SK-N-DZ (cell line): Measurements from ENCODE around the gene GALE.
A peak's percentile ranks its signal among the peaks of the same experiment; 100 is the strongest.
"Not testable (repeated sequence)": the region's sequence is repeated elsewhere in the genome, so short reads cannot be mapped to it uniquely, and the experiment has no call there.

ENCODE experiments used
- DNase-seq: peaks from one replicate; pipeline ENCODE4 v3.0.0-alpha.2; 2015; ENCODE audit warnings: low spot score

GALE gene

DNA sequence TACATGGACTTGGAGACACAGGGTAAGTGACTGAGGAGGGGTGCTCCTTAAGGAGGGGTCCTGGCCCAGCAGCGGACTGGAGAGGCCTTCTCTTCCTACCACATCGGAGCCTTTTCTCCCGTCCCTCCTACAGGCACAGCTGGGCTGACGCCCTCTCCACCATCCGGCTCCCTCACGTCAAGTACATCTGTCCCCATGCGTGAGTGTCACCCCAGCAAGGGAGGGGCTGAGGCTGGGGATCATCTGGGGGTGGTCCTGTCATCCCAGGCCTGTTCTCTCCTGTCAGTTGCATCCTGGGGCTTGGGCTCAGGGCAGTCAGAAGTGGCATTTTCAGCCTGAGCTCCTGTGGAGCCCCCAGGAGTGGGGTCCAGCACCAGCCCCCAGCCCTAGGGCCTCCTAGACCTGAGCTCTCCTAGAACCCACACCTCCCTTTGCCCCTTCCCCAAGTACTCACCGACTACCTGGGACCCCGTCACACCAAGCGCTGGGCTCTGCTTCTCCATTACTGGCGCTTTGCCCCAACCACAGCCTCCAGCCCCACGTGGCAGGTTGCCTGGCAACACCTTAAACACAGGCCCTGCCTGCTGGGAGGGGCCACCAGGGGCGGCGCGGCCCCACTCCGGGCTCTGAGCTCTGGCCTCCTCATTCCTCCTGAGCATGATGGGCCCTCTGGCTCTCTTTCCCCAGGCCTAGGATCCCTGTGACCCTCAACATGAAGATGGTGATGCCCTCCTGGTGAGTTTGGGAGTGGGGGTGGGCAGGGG is 7.4 kb downstream of the GALE start:
- DNase-seq, result no peak

DNA sequence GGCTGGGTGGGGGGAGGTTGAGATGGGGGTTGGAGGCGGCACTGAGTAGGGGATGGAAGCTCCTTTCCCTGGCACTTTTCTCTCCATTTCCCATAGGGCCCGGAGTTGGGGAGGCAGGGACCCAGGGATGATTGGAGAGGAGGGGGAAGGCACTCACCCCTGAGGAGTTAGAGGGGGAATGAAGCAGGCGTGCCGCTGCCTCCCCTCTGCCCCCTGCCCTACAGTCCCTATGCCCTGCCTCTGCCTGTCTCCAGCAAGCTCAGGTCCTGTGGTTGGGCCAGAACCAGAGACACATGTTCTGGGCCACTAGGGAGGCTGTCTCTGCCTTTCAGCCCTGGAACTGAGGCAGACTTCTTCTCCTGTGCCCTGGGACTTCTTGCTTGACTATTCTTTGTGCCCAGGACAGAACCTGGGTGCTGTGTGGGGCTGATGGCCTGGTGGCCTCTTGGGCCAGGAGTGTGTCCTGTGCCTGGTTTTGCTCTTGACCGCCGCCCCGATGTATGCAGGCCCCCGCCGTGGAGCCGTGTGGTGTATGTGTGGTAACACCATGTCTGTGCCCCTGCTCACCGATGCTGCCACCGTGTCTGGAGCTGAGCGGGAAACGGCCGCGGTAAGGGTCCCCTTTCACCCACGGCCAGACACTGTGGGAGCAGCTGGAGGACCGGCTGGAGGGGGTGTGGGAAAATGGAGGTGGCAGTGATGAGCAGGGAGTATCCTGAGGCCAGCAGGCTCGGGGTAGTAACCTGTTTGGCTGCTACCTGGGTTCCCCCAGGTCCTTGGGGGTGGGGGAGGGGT is 8.2 kb downstream of the GALE start:
- no peak for DNase-seq

DNA sequence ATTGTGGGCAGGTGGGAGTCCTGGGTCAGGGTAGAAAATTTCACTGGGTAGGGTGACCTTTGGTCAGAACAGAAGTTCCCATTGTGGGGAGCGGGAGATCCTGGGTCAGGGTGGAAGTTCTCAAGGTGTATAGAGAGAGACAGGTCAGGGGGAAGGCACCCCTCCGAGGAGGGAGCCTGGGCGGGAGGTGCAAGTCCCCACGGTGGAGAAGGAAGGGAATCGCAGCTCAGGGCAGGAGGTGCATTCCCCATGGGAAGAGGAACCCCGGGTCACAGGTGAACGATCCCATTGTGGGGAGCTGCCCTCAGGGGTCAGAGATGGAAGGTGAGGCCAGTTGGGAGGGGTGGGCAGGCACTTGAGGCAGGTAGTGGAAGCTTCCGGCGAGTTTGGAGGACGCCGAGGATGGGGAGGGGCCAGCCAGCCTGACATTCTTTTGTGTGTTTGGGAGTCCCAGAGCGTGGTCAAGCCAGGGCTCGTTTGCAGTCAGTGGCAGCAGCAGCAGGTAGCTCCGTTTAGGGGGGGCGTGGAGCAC is 9.0 kb downstream of the GALE start:
- no peak for DNase-seq

DNA sequence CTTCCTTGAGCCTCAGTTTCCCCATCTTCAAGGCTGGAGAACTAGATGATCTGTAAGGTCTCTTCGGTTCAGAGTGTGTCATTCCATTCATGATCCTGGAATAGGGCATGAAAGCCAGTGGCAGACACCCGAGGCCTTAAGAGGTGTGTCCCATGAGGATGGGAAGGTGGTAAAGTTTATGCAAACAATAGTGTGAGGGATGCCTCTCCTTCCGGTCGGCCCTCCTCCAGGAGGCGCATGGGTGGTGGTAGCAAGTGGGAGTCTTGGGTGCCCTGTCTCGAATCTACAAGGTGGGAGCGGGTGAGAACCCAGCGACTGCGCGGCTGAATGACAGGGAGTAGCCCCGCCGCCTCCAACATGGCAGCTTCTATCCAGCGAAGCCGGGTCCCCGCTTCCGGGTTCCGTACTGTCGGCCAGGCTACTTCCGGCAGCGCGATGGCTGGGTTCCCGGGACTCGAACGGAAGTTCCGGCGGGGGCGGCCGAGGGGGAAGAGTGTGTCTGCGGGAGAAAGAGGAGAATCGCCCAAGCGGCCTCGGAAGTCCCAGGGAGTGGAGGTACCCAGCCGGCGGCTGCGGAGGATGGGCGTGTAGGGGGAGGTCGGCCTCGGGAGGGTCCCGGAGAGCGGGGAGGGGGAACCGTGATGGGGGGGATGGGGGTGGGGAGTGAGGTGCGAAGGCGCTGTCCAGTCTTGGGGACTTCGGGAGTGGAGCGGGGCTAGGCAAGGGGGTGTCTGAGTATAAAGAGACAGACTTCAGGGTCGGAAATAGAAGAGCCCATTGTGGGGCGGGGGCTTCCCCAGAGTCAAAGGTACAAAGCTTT is 9.6 kb downstream of the GALE start, which contains the start of gene LYPLA2:
LYPLA2 (plus strand) TSS at position 450 of the 820 bp plus-strand sequence. CDS start 1,538 bp downstream, outside the sequence.
- DNase-seq, result peak; percentile 84

DNA sequence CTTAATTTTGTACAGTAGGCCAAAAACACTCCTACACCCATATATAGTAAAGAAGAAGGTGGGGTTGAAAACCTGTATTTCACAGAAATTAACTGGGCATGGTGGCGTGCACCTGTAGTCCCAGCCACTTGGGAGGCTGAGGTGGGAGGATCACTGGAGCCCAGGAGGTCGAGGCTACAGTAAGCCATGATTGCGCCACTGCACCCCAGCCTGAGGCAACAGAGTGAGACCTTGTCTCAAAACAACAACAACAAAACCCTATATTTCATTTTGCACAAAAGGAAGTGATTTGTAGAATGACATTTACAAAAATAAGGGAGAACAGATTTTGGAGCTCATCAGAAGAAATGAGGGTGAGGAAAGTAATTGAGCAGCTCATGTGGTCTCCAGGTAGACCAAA is 11.9 kb downstream of the GALE start:
- no peak for DNase-seq

DNA sequence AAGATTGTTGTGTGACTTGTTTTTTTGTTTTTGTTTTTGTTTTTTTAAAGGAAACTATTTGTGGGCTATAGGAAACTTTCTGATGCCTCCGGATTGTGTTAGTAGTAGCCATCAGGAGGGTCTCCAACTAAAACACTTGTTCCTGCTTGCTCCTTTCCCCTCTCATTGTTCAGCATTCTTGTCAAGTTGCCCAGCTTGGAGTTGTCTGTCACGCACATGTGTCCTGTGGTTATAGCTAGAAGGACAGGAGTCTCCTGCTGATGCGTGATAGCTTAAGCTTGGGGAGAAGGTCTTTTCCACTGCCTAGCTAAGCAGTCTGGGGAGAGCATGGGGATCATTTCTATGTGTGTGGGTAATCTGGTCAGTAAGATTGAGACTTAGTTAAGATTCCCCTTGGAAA is 12.9 kb downstream of the GALE start:
- no peak for DNase-seq

DNA sequence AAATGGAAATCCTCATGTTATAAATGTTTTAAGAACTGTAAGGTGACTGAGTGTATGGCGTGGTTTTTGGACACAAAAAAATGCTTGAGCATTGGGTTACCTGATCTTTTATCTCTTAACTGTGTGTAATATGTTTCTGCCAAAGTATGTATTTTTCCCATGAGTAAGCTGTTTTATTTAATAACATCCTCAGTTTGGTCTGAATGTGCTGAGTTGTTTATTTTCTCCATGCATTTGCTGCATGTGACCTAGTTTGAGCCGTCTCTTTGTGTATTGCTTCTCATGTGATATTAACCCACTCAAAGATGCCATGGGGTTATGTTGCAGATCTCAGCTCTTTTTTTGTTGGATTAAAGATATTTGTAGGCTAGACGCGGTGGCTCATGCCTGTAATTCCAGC is 15.7 kb downstream of the GALE start:
- no peak for DNase-seq

DNA sequence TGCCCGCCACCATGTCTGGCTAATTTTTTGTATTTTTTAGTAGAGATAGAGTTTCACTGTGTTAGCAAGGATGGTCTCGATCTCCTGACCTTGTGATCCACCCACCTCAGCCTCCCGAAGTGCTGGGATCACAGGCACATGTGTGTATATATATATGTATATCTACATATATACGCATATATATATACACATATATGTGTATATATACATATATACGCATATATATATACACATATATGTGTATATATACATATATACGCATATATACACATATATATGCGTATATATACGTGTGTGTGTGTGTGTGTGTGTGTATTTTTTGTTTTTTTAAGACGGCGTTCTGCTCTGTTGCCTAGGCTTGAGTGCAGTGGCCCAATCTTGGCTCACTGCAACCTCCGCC is 17.4 kb downstream of the GALE start:
- DNase-seq, result not testable (repeated sequence)

DNA sequence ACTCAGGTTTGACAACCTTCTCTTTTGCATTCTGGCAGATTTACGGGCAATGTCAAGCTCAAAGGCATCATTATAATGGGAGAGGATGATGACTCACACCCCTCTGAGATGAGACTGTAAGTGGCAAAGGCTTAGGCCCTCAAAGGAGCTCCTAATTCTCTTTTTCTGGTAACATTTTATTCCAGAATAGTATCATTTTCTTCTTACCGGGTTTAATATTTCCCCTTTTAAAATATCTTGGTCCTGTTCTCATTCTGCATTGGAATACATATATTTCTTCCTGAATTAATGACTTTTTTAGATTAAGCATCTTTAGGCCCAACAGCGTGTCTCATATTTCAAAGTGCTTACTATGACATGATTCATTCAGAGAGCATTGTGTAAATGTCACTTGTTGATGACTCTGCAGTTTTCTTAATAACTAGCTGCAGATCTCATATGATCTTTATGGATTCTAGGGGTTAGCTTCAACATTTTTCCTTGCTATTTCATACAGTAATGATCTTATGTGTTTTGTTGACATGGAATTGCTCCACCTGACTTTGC is 20.7 kb downstream of the GALE start:
- no peak for DNase-seq

DNA sequence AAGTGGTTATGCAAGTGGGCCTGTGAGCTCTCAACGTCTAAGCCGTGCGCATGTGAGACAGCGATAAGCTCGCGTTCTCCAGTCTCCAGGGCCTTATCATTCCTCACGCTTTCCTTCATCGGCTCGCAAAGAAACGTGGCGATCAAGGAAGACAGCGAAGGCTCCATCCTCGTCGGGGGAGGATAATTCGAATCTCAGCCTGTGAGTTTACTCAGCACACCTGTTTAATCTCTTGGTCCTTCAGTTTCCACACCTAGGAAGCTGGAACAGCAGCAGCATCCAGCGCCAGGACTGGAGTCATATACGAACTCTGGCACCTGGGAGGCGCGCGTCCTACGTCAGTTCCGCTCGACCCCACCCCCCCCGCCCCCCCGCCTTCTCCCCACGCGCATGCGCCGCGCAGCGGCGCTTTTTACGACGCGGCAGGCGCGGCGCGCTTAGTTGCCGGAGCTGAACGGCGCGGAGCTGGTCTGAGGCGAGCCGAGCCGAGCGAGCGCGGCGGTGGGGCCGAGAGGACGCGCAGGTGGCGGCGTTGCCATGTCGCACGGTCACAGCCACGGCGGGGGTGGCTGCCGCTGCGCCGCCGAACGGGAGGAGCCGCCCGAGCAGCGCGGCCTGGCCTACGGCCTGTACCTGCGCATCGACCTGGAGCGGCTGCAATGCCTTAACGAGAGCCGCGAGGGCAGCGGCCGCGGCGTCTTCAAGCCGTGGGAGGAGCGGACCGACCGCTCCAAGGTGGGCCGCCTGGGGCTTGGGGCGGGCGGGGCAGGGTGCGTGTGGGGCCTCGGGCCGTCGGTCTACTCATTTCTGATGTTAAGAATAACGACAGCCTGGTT is 22.4 kb downstream of the GALE start, which contains the start of gene PITHD1:
PITHD1 (plus strand) TSS at position 440 of the 836 bp plus-strand sequence; CDS start at position 538, 98 bp downstream.
- DNase-seq, result peak; percentile 85

DNA sequence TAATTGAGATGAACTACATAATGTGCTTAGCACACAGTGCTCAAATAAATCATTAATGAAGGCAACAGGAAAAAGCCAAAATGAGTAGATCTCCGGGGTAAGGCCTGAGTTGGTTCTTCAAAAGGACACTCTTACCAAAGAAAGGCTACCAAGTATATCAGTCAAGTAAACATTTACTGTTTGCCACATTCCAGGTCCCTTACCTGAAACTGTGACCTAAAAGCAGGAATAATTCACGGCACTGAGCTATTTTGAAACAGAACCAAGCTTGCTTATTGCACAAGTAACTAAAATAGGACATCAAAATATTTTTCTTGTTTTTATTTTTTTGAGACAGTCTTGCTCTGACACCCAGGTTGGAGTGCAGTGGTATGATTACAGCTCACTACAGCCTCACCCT is 24.3 kb downstream of the GALE start:
- DNase-seq, result no peak

DNA sequence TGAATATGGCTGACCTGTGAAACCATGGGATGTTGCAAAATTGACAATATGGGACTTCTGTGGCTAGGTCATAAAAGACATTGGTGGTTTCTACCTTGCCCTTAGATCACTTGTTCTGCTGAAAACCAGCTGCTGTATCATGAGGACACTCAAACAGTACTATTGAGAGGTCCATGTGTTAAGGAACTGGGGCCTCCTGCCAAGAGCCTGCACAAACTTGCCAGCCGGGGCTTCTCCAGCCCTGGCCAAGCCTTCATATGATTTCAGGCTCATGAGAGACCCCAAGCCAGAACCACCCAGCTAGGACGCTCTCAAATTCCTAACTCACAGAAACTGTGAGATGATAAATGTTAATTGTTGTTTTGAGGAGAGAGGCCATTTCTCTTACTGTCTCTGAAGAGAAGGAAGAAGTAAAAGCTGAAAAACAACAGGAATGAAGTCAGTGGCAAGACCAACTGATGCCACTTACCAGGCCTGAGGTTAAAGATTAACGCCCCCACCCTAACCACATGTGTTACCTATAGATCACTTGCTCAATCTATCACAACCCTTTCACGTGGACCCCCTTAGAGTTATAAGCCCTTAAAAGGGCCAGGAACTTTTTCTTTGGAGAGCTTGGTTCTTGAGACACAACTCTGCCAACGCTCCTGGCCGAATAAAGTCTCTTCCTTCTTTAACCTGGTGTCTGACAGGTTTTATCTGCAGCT is 26.2 kb downstream of the GALE start:
- no peak for DNase-seq

DNA sequence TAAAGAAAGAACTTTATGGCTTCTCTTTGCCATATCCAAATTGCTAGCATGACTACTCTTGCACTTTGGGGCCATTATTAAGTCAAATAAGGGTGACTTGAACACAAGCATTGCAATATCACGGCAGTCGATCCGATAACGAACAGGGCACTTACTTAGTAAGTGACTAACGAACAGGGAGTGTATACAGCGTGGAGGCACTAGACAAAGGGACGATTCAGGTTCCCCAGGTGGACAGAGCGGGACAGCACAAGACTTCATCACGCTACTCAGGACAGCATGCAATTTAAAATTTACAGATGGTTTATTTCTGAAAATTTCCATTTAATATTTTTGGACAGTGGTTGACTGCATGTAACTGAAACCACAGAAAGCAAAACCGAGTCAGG is 27.7 kb downstream of the GALE start:
- DNase-seq, result no peak

DNA sequence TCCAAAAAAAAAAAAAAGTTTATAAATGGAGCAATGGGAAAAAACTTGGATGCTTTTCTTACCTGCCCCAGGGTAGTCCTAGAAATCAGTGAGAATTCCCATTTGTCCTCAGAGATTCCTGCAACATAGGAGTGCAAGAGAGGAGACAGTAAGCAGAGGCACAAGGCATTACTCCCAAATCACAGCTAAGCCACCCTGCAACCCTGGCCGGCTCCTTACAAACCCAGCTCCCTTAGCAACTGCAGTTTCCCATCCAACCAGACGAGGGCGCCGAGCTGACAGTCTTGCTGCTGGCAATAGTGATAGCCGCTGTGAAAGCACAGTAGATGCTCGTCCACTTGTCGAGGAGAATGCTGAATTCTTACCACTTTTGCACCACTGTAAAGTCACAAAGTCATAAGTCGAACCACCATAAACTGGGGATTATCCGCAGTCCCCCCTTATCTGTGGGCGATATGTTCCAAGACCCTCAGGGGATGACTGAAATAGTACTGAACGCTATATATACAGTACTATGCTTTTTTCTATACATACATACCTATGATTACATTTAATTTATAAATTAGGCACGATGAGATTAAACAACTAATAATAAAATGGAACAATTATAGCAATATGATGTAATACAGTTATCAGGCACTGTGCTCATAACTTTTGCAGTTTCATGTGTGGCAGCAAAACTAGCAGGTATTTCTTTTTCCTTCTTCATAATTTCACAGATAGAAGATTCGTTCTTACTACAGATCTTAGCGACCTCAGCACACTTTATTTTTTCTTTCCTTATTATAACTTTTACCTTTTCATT is 28.3 kb downstream of the GALE start:
- DNase-seq, result peak; percentile 70

DNA sequence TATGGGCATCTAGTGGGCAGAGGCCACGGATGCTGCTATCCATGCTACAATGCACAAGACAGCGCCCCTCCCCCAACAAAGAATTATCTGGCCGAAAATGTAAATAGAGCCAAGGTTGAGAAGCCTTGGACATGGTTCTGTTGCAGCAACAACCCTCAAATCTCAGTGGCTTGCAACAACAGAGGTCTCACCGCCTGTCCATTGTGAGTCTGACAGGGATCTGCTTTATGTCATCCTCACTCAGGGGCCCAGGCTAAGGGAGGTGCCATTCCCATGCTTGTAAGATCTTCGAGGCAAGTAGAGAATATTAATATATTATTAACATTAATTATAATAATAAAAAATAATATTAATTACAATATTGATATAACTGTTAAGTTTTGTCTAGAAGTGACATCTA is 31.8 kb downstream of the GALE start:
- DNase-seq, result no peak

DNA sequence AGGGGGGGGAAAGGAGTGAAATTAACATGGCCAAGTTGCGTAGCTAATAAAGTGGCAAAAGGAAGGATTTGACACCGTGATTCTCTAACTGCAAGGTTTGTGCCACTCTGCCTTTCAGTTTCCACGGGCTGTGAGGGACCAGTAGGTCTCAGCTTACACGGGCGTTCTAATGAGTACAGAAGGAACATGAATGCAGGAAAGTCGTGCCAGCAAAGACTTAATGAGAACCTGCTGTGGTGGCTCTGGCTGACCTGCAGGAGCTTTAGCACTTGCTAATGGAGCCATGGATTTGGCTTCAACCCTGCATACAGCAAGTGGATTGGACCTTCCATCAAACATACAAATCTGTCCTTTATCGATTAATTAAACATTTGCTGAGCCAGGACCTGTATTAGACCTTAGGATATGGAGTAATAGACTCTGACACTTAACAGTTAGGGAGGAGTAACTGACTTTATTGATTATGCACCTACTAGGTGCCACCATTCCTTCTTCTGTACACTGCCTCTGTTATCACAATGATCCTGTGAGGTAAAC is 37.4 kb downstream of the GALE start:
- DNase-seq, result no peak

DNA sequence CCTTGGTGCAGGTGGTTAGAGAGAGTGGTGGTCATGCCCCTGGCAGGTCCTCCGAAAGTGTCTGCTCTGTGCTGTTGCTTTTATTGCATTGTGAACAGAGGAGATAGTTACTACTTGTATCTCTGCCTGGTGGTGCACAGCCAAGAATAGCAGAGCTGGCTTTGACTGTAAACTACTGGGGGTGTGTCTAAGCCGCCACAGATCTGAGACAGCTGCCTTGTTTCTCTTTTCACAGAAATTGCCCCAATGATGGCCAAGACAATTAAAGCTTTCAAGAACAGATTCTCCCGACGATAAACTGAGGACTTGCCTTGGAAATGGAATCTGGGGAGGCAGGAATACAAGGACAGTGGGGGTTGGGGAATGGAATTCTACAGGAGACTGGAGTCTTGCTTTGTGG is 41.3 kb downstream of the GALE start:
- no peak for DNase-seq

DNA sequence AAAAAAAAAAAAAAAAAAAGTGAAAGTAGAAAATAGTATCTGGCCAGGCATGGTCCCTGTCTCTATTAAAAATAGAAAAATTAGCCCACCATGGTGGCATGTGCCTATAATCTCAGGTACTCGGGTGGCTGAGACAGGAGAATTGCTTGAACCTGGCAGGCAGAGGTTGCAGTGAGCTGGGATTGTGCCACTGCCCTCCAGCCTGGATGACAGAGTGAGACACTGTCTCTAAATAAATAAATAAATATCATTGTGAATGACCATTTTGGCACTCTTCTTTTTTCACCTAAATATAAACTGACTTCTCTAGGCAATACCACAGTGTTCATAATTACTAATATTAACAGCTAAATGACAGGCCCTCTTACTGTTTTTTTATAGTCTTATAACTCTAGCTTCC is 42.7 kb downstream of the GALE start:
- no peak for DNase-seq

DNA sequence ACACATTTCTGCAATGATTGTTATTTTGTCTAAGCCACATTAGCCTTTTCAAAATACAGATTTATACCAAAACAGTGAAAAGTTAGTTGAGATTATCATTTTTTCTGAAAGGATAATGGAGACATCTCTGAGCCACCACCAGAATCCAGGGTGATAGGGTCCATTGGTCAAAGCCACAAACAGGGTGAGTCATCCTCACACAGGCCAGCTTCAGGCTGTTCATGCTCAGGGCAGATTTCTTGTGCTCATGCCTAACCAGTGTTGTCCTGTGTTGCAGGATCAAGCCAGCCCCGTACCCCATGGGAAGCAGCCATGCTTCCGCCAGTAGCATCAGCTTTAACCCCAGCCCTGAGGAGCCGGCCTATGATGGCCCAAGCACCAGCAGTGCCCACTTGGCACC is 43.9 kb downstream of the GALE start:
- DNase-seq, result no peak
